Activated T-cell treated with anti-CD3 and anti-CD28 coated beads for 48 hours (primary cell): ENCODE results near the gene RUNDC1.
"Not testable (repeated sequence)": the region's sequence is repeated elsewhere in the genome, so short reads cannot be mapped to it uniquely, and the experiment has no call there.

Experiments used
- DNase-seq: peaks from one replicate; pipeline ENCODE4 v3.0.0-alpha.2; 2020; ENCODE audit warnings: low read depth

Gene RUNDC1

DNA sequence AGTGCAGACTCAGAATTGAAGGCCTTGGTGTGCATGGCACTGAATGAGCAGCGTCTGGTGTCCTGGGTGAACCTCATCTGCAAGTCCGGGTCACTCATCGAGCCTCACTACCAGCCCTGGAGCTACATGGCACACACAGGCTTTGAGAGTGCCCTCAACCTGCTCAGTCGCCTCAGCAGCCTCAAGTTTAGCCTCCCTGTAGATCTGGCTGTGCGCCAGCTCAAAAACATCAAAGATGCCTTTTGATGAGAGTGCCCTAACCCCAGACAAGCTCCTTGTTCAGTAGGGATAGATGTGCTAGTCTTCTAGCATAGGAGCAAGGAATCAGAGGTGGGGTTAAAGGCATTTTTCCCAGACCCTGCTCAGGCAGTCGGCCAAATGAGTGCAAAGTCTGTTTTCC lies 11.1 kb downstream of the RUNDC1 start:
- no peak for DNase-seq

DNA sequence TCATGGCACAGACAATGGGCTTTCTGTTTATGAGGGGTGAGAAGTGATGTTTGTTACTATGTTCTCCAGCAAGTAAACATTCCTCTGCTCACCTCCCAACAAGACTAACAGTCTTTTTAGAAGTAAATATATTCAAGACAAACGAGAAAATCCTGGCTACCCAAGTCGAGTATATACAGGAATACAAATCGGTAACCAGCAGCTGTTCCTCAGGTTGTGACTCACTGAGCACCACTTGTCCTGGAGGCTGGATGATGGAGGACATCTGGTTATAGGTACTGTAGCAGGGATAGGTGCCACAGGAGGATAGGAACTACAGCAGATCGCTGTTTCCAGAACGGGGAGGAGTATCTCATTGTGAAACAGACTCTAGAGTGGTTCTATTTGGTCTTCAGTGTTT lies 12.5 kb downstream of the RUNDC1 start:
- no peak for DNase-seq

DNA sequence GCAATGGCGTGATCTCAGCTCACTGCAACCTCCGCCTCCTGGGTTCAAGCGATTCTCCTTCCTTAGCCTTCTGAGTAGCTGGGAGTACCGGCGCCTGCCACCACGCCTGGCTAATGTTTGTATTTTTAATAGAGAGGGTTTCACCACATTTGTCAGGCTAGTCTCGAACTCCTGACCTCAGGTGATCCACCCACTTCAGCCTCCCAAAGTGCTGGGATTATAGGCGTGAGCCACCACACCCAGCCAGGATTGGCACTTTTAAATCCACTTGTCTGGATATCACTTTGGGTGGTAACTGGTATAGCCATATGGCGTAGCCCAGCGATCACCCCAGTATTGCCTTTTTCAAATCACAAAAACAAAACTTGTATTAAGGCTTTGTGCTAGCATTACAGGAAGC lies 13.5 kb downstream of the RUNDC1 start:
- DNase-seq = not testable (repeated sequence)

- DNase-seq = no peak
Observed at GRCh38 chr17:42997390-42997983, 17.1 kb downstream of the RUNDC1 start.

- peak; percentile 91 for DNase-seq
Observed at GRCh38 chr17:42997984-42998938, 17.9 kb downstream of the RUNDC1 start, which contains the start of gene RPL27. TSS of gene RPL27 (plus strand) at chr17:42998419. CDS start at chr17:42998751, 332 bp downstream.

DNA sequence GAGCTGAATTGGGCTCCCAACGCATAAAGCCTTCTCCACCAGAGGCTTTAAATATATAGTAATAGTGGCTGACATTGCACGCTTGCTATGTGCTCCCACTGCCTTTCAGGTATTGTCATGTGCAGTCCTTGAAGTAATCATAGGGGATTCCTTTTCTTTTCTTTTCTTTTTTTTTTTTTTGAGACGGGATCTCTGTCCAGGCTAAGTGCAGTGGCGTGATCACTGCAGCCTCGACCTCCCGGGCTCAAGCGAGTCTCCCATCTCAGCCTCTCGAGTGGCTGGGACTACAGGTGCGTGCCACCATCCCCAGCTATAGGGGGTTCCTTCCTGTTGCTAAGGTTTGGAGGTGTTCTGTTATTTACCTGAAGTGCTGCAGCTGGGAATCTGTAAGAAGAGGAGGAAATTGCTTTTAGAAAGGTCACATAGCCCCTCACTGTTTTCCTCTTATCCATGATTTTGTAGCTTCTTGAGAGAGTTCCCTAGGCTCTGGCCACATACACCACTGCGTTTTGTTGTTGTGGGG lies 18.7 kb downstream of the RUNDC1 start:
- DNase-seq = no peak

DNA sequence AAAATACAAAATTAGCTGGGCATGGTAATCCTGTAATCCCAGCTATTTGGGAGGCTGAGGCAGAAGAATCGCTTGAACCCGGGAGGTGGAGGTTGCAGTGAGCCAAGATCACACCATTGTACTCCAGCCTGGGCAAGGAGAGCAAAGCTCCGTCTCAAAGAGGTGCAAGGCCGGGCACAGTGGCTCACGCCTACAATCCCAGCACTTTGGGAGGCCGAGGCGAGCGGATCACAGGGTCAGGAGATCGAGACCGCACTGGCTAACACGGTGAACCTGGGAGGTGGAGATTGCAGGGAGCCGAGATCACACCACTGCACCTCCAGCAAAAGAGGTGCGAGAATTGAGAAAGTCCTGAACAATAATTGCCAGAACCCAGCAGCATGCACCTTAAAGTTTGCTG lies 20.5 kb downstream of the RUNDC1 start:
- not testable (repeated sequence) for DNase-seq

DNA sequence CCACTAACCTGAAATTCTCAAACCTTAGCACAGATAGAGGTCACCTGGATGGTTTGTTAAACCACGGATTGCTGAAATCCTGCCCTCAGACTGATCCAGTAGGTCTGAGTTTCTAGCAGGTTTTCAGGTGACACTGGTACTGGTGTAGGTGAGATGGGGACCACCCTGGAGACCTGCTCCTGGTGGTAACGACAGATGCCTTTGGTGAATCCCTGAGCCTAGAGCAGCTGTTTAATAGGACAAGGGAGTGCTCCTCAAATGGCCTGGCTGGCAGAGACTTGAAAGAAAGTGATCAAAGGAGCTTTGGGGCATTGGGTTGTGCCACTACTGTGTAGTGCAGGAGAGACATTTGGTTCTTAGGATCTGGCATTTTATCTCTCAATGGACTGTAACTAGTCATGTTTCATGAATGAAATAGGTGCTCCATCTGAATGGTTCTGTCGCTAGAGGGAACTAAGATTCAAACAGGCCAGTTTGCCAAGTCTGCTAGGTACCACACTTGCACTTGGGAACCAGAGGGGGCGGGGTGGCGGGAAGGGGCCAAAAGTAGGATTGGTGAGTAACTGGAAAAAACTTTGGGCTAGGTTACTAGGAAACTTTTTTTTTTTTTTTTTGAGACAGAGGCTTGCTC lies 23.3 kb downstream of the RUNDC1 start:
- DNase-seq = no peak

GRCh38 chr17:43006639-43007551 lies 26.5 kb downstream of the RUNDC1 start, which contains the start of gene IFI35:
TSS of gene IFI35 (plus strand) at chr17:43006784. CDS start at chr17:43006948, 164 bp downstream.
- peak; percentile 80 for DNase-seq

DNA sequence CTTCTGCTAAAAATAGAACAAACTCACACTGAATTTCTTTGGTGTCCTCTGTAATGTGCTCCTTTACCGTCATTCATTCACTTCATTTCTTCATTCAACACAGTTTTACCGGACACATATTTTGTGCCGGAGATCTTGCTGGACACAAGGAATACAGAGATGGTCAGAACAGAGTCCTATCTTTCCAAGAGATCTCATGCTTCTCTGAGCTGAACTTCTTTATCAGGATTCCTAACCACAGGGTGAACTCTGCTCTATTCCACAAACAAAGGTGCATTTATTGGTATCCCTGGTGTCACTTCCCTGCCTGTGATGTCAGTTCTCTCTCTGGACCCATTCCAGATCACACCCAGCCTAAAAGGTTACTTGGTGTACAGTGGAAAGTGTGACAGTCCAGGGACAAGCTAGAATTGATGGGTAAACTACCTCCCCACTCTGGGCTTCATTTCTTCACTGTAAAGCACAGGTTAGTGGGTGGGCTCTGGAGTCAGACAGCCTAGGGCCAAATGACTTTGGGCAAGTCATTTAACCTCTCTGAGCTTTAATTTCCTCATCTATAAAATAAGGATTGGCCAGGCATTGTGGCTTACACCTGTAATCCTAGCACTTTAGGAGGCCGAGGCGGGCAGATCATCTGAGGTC lies 30.4 kb downstream of the RUNDC1 start:
- no peak for DNase-seq

- no peak for DNase-seq
Observed at GRCh38 chr17:43011728-43012472, 31.5 kb downstream of the RUNDC1 start.

GRCh38 chr17:43013296-43013695 lies 32.9 kb downstream of the RUNDC1 start:
- DNase-seq = no peak

DNA sequence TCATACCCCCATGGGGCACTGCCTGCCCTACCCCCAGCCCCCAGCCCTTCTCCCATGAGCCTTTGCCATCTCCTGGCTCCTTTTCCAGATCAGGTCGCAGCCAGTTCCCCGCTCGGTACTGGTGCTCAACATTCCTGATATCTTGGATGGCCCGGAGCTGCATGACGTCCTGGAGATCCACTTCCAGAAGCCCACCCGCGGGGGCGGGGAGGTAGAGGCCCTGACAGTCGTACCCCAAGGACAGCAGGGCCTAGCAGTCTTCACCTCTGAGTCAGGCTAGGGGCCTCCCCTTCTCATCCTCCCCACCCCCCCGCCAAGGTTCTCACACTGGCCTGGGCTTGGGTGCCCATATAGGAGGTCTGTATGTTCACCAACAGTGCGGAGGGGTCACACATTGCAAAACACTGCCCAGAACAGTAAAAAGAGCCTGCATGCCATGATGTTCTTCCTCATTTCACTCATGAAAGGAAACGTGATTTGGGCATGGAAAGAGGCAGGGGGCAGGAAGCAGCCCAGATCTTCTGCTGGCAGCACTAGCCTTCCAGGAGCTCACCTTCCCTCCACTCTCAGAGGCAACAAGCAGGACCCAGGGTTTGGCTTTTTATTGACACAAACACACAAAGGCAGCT lies 33.8 kb downstream of the RUNDC1 start:
- no peak for DNase-seq

DNA sequence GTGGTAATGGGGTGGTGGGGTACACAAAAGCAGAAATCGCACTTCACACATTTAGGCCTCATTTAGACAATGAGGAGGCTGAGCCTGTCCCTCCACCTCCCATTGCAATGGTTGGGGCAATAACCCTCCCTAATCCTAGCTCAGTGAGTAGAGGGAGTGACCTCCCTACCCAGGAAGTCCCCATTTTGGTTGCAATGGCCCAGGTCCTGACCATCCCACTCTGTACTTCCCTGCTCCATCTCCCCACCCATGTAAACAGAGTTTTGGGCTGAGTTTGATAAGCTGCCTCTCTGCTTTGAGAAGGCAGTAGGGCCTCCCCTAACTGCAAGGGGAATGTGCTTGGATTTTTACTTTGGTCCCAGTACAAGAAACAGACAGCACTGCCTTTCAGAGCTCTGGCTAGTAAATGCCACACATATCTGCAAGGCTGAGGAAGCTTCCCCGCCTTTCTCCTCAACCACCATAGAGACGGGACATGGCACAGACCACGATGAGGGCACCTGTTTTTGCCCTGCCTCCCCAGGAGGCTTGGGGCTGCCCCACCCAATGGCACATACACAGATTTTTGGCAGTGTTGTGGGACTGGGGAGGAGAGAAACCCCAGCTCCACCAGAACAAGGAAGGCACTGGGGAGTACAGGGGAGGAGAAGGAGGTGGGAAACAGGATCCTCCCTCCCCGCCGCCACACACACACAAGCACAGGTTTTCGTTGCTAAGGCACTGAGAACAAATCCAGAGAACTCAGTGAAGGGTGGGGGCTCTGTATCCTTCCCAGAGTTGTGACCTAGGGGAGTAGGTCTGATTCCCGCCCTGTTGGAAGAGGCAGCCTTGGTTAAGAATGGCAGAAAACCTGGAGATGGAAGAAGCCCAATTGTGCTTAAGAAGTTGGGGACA lies 34.5 kb downstream of the RUNDC1 start:
- DNase-seq = no peak

GRCh38 chr17:43015579-43015978 lies 35.2 kb downstream of the RUNDC1 start:
- DNase-seq = no peak

DNA sequence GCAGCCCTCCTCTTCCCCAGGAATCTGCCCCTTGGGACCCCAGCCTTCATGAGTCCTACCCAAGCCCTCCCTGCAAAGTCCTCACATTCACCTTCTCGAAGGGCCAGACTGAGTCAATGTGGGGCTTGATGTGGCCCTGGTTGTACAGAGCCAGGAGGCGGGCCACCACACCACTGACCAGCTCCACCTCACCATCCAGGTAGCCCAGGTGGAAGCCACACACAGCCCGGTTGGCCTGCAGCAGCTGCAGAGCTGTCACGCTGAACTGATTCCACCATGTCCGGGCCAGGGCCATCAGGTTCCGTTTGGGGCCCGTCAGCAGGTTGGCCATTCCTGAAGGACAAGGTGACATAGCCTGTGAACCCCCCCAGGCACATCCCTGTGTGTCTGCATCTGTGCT lies 35.9 kb downstream of the RUNDC1 start:
- DNase-seq = no peak

DNA sequence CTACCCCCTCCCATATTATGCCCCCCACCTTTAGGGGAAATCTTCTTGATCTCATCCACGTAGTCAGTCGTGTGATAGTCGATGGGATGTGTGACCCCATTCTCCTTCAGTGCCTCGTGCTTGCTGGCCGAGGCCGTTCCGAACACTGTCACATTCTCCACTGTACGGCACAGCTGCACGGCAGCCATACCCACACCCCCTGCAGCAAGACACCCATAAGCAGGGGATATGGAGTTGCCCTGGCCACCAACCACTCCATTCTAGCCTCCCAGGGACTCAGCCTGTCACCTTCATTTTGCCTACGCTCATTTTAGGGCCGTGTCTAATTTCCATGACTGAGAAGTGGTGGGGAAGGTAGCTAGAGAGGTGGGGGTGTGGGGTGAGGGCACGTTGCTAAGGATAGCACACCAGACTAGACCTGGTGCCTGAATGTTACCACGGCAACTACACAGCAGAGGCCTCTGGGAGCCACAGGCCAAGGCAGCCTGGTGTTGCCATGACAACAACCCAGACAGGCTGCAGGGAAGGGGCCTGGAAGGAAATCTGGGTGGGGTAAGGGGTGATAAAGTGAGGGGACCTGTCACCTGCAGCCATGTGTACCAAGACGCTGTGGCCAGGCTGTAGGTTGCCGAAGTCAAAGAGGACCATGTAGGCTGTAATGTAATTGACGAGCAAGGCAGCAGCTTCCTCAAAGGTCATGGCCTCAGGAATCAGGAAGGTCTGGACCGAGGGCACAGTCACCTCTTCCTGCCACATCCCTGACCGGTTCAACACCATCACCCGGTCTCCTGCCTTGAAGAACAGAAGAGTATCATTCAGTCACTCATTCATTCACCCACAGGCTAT lies 37.9 kb downstream of the RUNDC1 start:
- no peak for DNase-seq

- DNase-seq = no peak
Observed at GRCh38 chr17:43018932-43019331, 38.6 kb downstream of the RUNDC1 start.
